GM18508 (cell line): ENCODE results near the gene PDE8B.
"Not testable (repeated sequence)": the region's sequence is repeated elsewhere in the genome, so short reads cannot be mapped to it uniquely, and the experiment has no call there.

Source experiments
- ATAC-seq: cut with Tn5 transposase; IDR thresholded peaks from one replicate; pipeline ENCODE4 v1.9.1; 2021; ENCODE audit warnings: moderate number of reproducible peaks; ENCODE audit not compliant: insufficient read depth, unreplicated experiment

The PDE8B gene

GRCh38 chr5:77425998-77426659 is 215.6 kb downstream of the PDE8B start:
- ATAC-seq: no peak

- ATAC-seq: no peak
Observed at GRCh38 chr5:77426670-77427069, 216.2 kb downstream of the PDE8B start.

GRCh38 chr5:77427998-77428397 is 217.5 kb downstream of the PDE8B start:
- no peak for ATAC-seq

GRCh38 chr5:77428526-77428925 is 218.0 kb downstream of the PDE8B start:
- no peak for ATAC-seq

GRCh38 chr5:77430726-77431125 is 220.2 kb downstream of the PDE8B start:
- no peak for ATAC-seq

GRCh38 chr5:77431286-77431685 is 220.8 kb downstream of the PDE8B start:
- no peak for ATAC-seq

GRCh38 chr5:77431719-77432118 is 221.2 kb downstream of the PDE8B start:
- ATAC-seq: no peak

GRCh38 chr5:77437194-77437593 is 226.7 kb downstream of the PDE8B start:
- ATAC-seq: no peak

GRCh38 chr5:77438071-77438470 is 227.6 kb downstream of the PDE8B start:
- no peak for ATAC-seq

GRCh38 chr5:77443670-77444069 is 233.2 kb downstream of the PDE8B start:
- ATAC-seq: no peak

- ATAC-seq: no peak
Observed at GRCh38 chr5:77444356-77444755, 233.9 kb downstream of the PDE8B start.

- no peak for ATAC-seq
Observed at GRCh38 chr5:77448831-77449230, 238.4 kb downstream of the PDE8B start.

- ATAC-seq: no peak
Observed at GRCh38 chr5:77449277-77449676, 238.8 kb downstream of the PDE8B start.

- no peak for ATAC-seq
Observed at GRCh38 chr5:77449981-77450380, 239.5 kb downstream of the PDE8B start.

GRCh38 chr5:77452351-77452750 is 241.9 kb downstream of the PDE8B start:
- ATAC-seq: no peak

GRCh38 chr5:77454123-77454522 is 243.6 kb downstream of the PDE8B start:
- ATAC-seq: no peak

GRCh38 chr5:77461287-77461686 is 250.8 kb downstream of the PDE8B start:
- ATAC-seq: no peak

- no peak for ATAC-seq
Observed at GRCh38 chr5:77463905-77464304, 253.4 kb downstream of the PDE8B start.

GRCh38 chr5:77468875-77469274 is 258.4 kb downstream of the PDE8B start:
- not testable (repeated sequence) for ATAC-seq

- ATAC-seq: not testable (repeated sequence)
Observed at GRCh38 chr5:77475041-77475440, 264.6 kb downstream of the PDE8B start.
